Measurements from ENCODE around the gene SYNE2.
"Not testable (repeated sequence)": the region's sequence is repeated elsewhere in the genome, so short reads cannot be mapped to it uniquely, and the experiment has no call there.

SYNE2 gene

GRCh38 chr14:64198486-64198885 is 345.7 kb downstream of the SYNE2 start:
- no peak for DNase-seq

GRCh38 chr14:64200170-64200569 is 347.4 kb downstream of the SYNE2 start:
- no peak for DNase-seq

GRCh38 chr14:64201296-64201695 is 348.5 kb downstream of the SYNE2 start:
- DNase-seq: no peak

GRCh38 chr14:64201921-64202545 is 349.2 kb downstream of the SYNE2 start:
- no peak for DNase-seq

- no peak for DNase-seq
Observed at GRCh38 chr14:64202716-64203115, 349.9 kb downstream of the SYNE2 start.

- no peak for DNase-seq
Observed at GRCh38 chr14:64203366-64204006, 350.7 kb downstream of the SYNE2 start.

GRCh38 chr14:64208261-64208660 is 355.5 kb downstream of the SYNE2 start:
- no peak for DNase-seq

GRCh38 chr14:64208981-64209380 is 356.2 kb downstream of the SYNE2 start:
- DNase-seq: no peak

- DNase-seq: no peak
Observed at GRCh38 chr14:64209444-64210131, 356.8 kb downstream of the SYNE2 start.

- DNase-seq: no peak
Observed at GRCh38 chr14:64210216-64210615, 357.4 kb downstream of the SYNE2 start.

- DNase-seq: not testable (repeated sequence)
Observed at GRCh38 chr14:64210912-64211311, 358.1 kb downstream of the SYNE2 start.

GRCh38 chr14:64212666-64213065 is 359.9 kb downstream of the SYNE2 start:
- DNase-seq: no peak

GRCh38 chr14:64213086-64213485 is 360.3 kb downstream of the SYNE2 start:
- DNase-seq: no peak

- DNase-seq: no peak
Observed at GRCh38 chr14:64213853-64214570, 361.2 kb downstream of the SYNE2 start.

- DNase-seq: no peak
Observed at GRCh38 chr14:64215274-64215673, 362.5 kb downstream of the SYNE2 start.

GRCh38 chr14:64215978-64216377 is 363.2 kb downstream of the SYNE2 start:
- DNase-seq: no peak

GRCh38 chr14:64217308-64217707 is 364.5 kb downstream of the SYNE2 start:
- DNase-seq: no peak

- no peak for DNase-seq
Observed at GRCh38 chr14:64217834-64218233, 365.0 kb downstream of the SYNE2 start.

- DNase-seq: no peak
Observed at GRCh38 chr14:64218344-64219240, 365.8 kb downstream of the SYNE2 start.

GRCh38 chr14:64220056-64220455 is 367.3 kb downstream of the SYNE2 start:
- no peak for DNase-seq

- no peak for DNase-seq
Observed at GRCh38 chr14:64220466-64220865, 367.7 kb downstream of the SYNE2 start.

- no peak for DNase-seq
Observed at GRCh38 chr14:64221391-64222003, 368.7 kb downstream of the SYNE2 start.
